Ureter (tissue), 1 donor: ENCODE data around the gene RASAL2. TPM values are rescaled to one million over a fixed set of nuclear protein-coding genes. Genes with fewer than 3 reads are reported as not detected.

Experiments used
- DNase-seq: peaks from one replicate; pipeline ENCODE4 v3.0.0-alpha.2; 2020; ENCODE audit warnings: low spot score
- total RNA-seq: library from RNA; stranded (reverse); gene quantifications from one replicate; pipeline ENCODE4 v1.2.4, GENCODE V29; 2023
- donor health status: DM: yes; HTN: yes; CAD: no.

RASAL2 gene
- total RNA-seq, 1 donor from 2014 or later = 26.0 TPM

DNA sequence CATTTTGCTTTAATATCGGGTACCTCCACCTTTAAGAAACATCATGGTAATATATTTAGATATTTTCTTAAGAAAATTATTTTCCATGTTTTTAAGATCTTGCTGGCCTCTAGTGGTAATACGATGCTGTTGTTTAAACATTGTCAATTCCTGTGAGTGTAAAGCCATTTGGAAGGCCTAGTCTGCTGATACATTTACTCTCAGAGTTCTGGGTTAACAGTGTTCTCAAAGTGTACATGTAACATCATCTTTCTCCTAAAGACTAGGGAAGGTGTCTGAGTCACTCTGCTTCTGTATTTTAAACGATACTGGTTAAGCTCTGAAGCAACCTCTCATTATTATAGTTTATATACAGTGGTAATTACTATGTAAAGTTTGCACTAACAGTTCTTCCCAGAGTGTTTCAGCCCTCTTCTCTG, 189.1 kb downstream of the RASAL2 start:
- DNase-seq = no peak

DNA sequence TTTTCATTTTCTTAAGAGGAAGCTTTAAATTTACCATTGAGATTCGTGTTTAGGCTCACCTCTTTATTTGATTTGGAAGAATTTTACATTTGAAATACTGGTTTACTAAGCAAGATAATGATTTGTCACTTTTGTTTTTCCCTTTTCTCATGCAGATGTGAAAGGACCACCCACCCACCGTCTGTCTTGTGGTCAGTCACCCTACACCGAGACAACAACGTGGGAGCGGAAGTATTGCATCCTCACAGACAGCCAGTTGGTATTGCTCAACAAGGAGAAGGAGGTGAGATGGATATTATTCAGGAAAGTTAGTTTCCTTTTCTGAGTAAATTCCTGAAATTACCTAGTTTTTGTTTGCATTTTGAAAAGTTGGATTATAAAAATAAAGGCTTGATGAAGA, 189.5 kb downstream of the RASAL2 start:
- no peak for DNase-seq

DNA sequence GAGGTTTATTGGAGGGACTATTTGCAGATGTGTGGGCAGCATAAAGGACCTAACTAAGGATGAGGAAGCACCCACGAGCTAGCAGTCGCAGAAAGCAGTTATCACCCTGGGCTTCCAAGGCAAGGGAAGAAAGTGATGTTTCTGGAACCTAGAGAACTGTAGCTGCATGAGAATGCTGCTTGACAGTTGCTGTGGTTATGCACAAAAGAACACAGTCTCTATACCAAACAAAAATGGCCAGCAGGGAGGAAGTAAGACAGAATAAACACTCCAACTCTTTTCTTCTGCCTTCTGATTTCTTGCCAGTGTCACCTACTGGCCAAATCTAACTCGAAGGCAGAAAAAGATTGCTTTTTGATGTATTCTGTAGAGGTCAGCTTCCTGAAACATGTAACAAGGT, 190.2 kb downstream of the RASAL2 start:
- no peak for DNase-seq

DNA sequence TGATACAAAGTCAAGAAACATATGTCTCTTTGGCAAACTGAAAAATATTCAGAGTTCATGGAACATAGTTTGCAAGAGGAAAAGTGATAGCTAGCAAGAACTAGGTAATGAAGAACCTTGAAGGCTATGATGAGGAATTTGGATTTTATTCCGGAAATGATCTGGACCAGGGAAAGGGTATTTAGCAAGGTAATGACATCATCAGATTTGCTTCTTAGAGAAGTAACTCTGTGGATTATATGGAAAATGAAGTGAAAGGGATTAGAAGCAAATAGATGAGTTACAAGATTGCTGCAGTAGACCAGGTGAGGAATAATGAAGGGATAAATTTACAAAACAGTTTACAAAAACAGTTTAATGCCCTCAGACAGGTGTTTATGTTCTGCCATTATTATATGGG, 197.3 kb downstream of the RASAL2 start:
- no peak for DNase-seq

DNA sequence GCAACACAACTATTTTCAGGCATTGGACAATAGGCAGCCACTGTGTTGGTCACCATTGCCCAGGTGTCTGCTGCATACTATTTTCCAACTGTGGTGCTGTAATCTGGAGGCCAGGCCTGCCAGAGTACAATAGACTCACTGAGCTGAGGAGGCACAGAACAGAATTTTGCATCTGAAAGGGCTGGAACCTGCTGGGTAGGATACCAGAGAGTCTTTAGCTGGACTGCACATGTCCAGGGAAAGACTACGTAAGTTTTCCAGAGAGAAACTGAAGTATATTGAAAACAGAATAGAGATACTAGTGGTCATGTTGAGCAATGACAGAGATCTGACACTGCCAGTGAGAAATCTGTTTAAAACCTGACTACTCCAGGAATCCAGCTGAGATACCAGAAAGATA, 200.8 kb downstream of the RASAL2 start:
- DNase-seq = no peak

DNA sequence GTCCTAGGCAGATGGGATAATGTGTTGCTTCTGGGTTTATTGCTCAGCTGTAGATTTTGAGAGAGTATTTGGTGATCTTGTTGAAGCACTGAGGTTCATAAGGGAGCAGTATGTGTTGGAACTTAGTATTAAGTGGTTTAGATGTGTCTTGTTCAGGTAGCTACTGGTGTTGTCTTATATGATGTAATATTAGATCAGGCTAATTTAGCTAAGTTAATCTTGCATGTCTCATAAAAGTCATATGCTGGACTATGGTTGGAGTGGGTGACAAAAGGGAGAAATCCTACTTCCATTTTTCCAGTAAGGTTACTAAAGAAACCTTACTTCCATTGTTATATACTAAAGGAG, 206.4 kb downstream of the RASAL2 start:
- DNase-seq = no peak

DNA sequence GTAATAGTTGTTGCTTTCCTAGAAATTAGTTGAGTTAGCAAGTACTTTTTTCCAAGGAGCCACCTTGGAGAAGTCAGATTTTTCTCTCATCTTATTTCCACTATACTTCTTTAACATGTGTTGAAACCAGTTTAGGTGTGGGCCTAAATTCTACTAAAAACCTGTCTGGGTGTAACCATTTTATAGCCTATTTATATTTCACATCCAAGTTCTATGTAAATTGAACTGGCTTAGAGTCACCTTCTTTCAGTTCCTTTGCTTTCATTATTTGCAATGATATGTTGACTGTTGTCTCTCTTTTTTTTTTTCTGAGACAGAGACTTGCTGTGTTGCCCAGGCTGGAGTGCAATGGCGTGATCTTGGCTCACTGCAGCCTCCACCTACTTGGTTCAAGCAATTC, 207.2 kb downstream of the RASAL2 start:
- DNase-seq = no peak

DNA sequence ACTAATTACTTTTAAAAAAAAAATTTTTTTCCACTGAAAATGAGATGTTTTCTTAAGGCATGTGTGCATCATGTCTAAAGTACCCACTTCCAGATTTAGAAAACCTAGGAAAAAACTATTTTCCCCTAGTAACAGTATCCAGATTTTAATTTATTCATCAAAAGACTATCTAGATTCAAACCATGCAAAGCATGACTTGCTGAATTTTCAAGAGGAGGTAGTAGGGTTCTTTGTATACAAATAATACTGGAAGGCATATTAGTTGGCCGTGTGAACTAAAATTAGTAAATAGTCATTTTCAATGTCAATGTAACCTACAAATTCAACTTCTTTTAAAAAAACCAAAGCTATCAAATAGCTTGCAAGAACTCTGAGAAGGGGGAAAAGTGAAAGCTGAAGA, 213.4 kb downstream of the RASAL2 start:
- no peak for DNase-seq

DNA sequence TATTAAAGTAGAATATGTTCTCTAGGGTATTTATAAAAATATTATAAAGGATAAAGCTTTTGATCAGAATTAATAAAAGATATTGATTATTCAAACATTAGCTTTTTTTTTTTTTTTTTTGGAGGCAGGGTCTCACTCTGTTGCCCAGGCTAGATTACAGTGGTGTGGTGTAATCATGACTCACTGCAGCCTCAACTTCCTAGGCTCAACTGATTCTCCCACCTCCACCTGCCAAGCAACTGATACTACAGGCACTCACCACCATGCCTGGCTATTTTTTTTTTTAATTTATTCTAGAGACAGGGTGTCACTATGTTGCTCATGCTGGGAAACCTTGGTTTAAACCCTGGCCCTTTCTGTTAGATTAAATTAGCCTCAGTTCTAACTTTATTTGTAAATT, 214.5 kb downstream of the RASAL2 start:
- no peak for DNase-seq

DNA sequence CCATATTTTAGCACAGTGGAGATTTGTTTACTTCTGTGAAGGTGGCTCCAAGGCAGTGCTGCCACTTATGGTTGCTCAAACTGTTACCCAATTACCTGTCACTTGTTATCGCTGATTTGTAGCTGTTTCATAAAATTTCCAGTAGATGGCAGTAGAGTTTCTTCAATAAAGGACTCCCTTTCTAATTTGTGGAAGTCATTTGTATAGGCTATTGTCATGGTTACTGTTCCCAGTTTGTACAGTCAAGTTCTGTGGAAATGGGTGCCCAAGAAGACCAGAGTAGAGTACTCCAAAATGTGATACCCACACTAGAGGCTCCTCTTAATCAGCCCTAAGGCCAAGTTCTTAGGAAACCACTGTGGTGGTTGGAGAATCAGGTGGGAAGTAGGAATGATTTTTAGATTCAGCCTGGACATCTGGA, 216.8 kb downstream of the RASAL2 start:
- DNase-seq = no peak

DNA sequence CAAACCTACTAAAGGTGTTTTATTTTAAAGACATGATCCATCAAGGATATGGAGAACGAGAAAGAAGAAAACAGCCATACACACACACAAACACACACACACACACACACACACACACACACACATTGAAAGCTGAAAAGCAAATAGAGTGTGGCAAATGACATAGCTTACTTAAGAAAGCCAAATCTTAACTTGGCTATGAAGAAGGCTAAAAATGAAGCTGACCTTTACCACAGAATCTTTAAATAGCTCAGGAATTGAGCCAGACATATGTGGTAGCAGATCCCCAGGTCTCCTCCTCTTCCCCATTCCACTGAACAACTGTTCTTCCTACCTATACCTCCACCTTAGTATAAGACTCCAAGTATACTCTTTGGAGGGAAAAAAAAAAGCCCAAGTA, 217.3 kb downstream of the RASAL2 start:
- DNase-seq = no peak

DNA sequence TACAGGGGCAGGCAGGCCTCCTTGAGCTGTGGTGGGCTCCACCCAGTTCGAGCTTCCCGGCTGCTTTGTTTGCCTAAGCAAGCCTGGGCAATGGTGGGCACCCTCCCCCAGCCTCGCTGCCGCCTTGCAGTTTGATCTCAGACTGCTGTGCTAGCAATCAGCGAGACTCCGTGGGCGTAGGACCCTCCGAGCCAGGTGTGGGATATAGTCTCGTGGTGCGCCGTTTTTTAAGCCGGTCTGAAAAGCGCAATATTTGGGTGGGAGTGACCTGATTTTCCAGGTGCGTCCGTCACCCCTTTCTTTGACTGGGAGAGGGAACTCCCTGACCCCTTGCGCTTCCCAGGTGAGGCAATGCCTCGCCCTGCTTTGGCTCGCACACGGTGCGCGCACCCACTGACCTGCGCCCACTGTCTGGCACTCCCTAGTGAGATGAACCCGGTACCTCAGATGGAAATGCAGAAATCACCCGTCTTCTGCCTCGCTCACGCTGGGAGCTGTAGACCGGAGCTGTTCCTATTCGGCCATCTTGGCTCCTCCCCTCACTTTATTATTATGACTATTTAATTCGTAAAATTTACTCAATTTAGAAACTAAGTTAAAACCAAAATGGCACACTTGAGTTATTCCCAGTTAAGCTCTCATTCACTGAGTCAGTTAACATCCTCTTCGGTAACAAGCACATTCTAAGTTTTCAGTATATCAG, 226.5 kb downstream of the RASAL2 start:
- peak; percentile 53 for DNase-seq

DNA sequence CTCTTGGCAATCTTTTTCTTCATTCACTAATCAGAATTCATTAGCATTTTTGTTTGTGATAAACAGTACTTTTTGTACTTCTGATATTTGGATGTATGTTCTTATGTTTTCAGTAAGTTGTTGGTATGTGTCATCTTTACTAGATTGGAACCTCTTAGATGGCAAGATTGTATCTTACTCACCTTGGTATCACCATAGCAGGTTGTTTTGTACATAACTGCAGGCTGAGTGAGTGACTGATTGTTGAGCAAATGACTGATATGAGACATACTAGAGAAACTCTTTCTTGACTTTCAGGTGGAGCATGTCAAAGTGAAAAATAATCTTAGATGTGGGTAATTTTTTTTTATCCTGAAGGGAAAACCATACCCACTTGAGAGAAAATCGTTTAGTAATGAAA, 229.2 kb downstream of the RASAL2 start:
- DNase-seq = no peak

DNA sequence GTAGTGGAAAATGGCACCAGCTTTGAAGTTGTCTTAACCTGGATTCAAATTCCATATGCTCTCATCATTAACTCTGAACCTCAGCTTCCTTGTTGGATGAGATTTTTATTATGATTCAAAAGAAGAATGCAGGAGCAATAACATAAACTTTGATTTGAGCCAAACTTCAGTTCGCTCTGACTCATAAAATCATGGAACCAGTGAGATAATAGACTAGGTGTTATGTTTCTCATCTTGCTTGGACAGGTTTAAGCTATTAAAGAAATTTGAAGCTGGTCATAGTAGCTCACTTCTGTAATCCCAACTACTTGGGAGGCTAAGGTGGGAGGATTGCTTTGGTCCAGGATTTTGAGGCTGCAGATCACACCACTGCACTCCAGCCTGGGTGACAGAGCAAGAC, 230.1 kb downstream of the RASAL2 start:
- DNase-seq = no peak

DNA sequence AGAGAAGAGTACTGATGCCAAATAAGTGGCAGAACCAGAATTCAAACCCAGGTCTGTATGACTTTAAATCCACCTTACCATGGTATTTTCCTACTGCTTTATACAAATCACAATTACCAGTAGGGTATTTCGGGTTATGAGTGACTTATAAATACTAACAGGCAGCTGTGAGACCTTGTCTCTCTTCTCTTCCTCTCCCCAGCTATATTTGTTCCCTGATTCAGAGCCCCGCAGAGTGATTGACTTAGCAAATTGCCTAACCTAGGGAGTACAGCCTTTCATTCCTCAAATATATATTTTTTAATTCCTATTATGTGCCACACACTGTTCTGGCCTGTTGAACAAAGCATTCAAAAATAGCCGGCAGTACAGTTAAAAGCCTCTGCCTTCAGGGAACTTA, 234.8 kb downstream of the RASAL2 start:
- no peak for DNase-seq

DNA sequence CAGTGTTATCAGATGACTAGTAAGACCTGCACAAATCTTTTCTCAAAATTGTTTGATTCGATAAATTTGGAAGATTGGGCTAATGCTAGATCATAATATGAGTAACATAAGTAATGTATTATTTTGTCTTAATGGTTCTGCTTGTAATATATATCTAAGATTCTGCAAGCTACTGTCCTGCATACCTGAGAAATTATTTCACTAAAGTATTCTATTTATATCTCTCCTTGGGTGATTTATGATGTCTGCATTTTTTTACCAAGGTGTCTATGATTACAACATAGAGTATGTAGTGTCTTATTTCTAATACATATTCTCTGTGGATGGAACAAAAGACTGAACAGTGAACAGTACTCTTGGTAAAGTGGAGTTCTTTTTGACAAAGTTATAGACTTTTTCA, 236.2 kb downstream of the RASAL2 start:
- DNase-seq = no peak

DNA sequence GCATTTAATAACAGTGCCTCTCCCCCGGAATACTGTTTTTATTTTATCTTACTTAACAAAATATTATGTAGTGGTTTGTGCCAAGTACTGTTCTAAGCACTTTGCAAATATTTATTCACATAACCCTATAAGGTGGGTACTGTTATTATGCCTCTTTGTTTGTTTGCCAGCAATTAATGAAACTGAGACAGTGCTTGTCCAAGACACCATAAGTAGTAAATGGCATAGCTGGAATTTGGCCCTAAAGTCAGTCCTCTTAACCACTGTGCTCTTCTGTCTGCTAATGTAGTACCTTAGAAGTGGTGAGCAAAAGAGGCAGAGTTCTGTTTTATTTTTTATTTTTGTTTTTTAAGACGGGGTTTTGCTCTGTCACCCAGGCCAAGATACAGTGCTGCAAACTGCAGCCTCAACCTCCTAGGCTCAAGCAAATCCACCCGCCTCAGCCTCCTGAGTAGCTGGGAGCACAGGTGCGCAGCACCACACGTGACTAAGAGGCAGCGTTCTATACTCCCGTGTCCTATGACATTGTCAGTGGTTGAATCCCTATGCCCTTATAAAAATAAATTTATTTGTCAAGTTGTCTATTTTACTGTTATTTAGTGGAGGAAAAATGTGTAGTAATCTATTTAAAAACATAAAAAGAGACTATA, 237.1 kb downstream of the RASAL2 start:
- no peak for DNase-seq

DNA sequence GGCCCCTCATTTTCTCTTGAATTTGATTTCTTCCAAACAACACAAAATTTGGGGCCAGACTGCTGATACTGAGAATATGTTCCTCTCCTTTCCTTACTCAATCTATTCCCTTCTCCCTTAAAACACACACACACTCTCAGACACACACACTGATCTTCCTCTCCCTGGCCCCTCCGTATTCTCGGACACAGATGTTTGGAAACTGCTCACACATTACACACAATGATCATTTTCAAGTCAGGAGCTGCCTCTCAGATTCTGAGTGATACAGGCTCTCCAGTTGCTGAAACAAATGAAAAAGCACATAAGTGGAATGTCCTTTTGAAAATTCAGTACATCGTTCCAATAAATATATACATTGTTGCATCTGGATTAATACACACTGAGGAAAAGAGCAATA, 241.5 kb downstream of the RASAL2 start:
- DNase-seq = no peak

DNA sequence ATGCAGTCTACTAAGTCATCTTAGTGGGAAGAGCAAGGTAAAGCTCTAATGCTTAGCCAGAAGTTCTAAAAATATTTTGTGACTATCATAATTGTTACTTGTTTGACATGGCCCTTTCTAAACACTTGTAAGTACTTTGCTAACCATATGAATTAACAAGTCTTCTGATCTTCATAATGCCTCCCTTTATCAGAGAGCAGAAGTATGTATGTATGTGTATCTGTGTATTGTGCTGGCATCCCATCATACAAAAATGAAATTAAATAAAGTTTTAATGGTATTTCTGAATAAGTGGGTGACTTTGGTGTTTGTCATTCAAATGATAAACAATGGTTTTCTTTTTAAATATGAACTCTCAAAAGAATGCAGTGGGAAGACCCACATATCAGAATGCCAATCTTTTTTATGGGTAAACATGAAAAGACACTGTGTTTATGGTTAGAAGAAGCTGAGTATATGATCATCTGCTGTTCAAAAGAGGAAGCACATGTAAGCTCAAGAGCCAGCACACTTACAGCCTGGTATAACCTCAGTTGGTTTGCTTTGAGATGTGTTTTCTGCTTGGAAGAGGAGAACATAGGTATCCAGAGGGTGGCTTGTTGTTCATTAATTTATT, 243.3 kb downstream of the RASAL2 start:
- no peak for DNase-seq

DNA sequence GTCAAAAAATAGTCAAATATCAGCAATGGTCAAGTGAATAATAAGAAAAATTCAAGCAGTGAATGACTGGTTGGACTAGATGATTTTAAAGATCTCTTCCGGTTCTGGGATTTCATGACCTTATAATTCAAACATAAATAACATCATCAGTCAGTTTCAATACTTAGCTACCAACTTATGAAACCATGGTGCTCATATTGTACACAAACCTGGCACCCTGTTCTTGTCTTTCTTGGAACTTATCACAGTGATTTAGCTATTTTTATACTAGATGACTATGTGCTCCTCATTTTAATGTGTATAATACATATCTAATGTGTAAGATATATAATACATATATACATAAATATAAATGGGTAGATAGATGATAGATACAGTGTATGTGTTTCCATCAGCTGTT, 245.9 kb downstream of the RASAL2 start:
- no peak for DNase-seq

DNA sequence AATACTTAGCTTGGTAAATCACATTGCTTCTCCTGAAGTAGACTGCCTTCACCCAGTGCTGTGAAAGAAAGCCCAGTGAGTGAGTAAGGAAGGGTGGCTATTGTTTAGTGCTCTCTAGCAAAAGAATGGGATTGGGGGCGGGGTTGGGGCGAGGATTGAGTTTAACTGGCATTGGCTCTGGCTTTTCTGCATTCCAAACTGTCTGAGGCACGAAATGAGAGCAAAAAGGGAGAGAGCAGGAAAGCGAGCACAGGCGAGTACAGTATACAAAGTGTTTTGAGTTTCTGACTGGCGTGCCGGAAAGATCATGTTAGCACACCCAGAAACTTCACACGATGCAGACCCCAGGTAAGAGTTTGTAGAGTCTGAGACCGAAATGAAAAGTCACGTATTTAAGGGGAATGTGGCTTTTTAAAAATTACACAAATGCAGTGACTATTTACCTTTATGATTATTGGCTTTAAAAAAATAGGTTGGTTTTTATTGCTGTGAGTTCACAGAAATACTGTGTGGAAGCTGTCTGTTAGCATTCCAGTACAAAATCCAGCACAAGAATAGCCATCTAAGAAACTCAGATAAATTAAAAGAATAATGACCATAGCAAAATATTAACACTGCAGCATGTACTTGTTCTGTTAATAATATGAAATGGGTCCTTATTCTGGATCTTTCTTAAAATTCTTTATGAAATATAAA, 247.5 kb downstream of the RASAL2 start:
- peak; percentile 86 for DNase-seq

DNA sequence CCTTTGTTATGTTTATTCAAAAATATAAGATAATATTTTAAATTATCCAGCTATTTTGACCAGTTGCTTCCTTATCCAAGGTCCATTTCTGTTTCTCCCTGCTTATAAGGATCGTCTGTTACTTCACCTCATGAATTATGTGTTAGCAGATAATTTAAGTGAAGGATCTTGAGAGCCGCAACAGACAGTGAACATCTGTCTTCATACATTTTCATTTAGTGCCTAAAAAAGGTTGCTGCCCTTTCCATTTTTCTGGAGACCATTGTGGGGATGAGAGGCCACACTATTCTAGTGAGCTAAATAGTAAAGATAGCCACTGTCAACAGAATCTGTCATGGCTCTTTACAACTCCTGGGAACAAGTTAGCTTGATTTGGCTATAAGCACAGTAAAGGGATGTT, 248.8 kb downstream of the RASAL2 start:
- DNase-seq = no peak
